ENCODE results near the gene HS6ST3.

The HS6ST3 gene

GRCh38 chr13:96200810-96201209 is 110.9 kb downstream of the HS6ST3 start:
- DNase-seq, result peak; percentile 17
- Histone ChIP-seq H3K27ac (no peak overlapping the region), H3K36me3 (no peaks in the 10 kb centered on the region), H3K9me3 (ENCODE audit: severe bottlenecking) (peaks cover 14% of the 10 kb centered on the region), H3K27me3 (ENCODE audit: insufficient read depth, low read depth, severe bottlenecking) (peaks cover 51% of the 10 kb centered on the region), H3K4me3 (ENCODE audit: low read depth, low read length) (no peak overlapping the region)
- TF ChIP-seq CTCF (IDR thresholded peaks at IDR 0.05; ENCODE audit: low read depth, low read length), result no peak

DNA sequence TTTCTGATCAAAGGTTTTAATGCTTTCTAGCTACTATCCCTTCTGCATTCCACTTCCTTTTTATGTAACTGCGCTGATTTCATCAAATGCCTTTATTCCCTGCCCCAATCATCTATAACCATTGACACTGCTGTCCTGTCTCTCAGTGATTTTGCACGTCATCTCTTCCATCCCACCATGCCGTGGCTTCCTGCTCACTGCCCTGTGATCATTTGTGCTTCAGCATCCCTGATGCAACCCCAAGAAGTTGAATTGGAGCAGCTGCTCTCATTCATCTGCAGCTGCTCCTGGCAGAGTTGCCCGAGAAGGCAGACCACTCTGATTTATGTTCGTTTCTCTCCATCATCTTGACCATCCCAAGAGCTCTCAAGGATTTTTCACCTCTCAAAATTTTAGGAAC is 112.4 kb downstream of the HS6ST3 start:
- no peak for DNase-seq
- Histone ChIP-seq H3K9me3 (ENCODE audit: severe bottlenecking) (peaks cover 17% of the 10 kb centered on the region), H3K36me3 (no peaks in the 10 kb centered on the region), H3K27ac (no peak overlapping the region), H3K27me3 (ENCODE audit: insufficient read depth, low read depth, severe bottlenecking) (peaks cover 42% of the 10 kb centered on the region), H3K4me3 (ENCODE audit: low read depth, low read length) (no peak overlapping the region)
- TF ChIP-seq CTCF (IDR thresholded peaks at IDR 0.05; ENCODE audit: low read depth, low read length), result no peak

DNA sequence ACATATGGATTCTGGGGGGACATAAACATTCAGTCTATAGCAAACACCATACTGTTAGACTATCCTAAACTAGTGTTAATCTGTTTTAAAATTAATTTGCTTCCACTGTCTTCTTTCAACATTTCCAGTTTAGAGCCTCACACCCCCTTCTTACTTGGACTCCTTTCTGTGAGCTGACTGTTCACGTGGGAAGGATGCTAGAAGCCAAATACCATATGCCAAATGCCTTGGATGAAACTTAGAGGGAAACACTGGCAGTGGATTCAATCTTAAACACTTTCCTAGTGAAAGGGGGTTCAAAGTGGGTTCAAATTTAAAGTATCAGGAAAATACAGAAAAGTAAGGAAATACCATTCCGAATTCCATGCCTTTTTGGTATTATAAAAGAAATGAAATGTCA is 113.6 kb downstream of the HS6ST3 start:
- Histone ChIP-seq H3K9me3 (ENCODE audit: severe bottlenecking) (peaks cover 5% of the 10 kb centered on the region), H3K4me3 (ENCODE audit: low read depth, low read length) (no peak overlapping the region), H3K27ac (no peak overlapping the region), H3K36me3 (no peaks in the 10 kb centered on the region), H3K27me3 (ENCODE audit: insufficient read depth, low read depth, severe bottlenecking) (peaks cover 46% of the 10 kb centered on the region)
- no peak for DNase-seq
- TF ChIP-seq CTCF (IDR thresholded peaks at IDR 0.05; ENCODE audit: low read depth, low read length), result no peak

- Histone ChIP-seq H3K4me3 (ENCODE audit: low read depth, low read length) (no peak overlapping the region), H3K9me3 (ENCODE audit: severe bottlenecking) (no peaks in the 10 kb centered on the region), H3K36me3 (no peaks in the 10 kb centered on the region), H3K27ac (no peak overlapping the region), H3K27me3 (ENCODE audit: insufficient read depth, low read depth, severe bottlenecking) (peaks cover 53% of the 10 kb centered on the region)
- no peak for DNase-seq
- TF ChIP-seq CTCF (IDR thresholded peaks at IDR 0.05; ENCODE audit: low read depth, low read length), result no peak
Measured at GRCh38 chr13:96214824-96215445, 125.0 kb downstream of the HS6ST3 start.

DNA sequence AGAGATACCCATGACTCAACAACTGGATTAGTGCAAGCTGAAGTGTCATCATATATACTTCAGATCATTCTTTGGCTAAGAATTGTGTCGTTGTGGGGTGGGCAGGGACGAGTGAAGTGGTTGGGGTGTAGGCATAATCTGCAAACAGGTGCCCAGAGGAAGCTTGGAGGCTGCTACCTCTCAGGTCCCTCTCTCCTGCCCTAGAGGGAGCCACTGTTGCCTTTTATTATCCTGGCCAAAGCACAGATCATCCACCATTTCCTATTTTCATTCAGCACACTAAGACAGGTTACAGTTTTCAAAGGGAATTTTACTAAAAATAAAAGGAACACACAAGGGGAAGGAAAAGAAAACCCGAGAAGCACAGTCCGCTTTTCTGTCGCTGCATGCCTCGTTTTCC is 126.6 kb downstream of the HS6ST3 start:
- Histone ChIP-seq H3K4me3 (ENCODE audit: low read depth, low read length) (no peak overlapping the region), H3K27me3 (ENCODE audit: insufficient read depth, low read depth, severe bottlenecking) (peaks cover 56% of the 10 kb centered on the region), H3K9me3 (ENCODE audit: severe bottlenecking) (no peaks in the 10 kb centered on the region), H3K27ac (no peak overlapping the region), H3K36me3 (no peaks in the 10 kb centered on the region)
- 0 out of 2 replicates have a peak, but pooled peaks have one; percentile 10 for TF ChIP-seq CTCF (IDR thresholded peaks at IDR 0.05; ENCODE audit: low read depth, low read length)
- DNase-seq, result no peak

- no peak for DNase-seq
- no peaks in the 10 kb centered on the region for H3K9me3 ChIP-seq (ENCODE audit: severe bottlenecking)
- no peak for TF ChIP-seq CTCF (IDR thresholded peaks at IDR 0.05; ENCODE audit: low read depth, low read length)
- H3K36me3 ChIP-seq, result no peaks in the 10 kb centered on the region
- H3K4me3 ChIP-seq (ENCODE audit: low read depth, low read length), result no peak overlapping the region
- H3K27me3 ChIP-seq (ENCODE audit: insufficient read depth, low read depth, severe bottlenecking), result peaks cover 53% of the 10 kb centered on the region
- no peak overlapping the region for H3K27ac ChIP-seq
Measured at GRCh38 chr13:96218475-96218874, 128.6 kb downstream of the HS6ST3 start.

Measured in WERI-Rb-1 (cell line).